ENCODE measurements around the gene LRRC4C. TPM values are rescaled to one million over a fixed set of nuclear protein-coding genes. Genes with fewer than 3 reads are reported as not detected.

The LRRC4C gene
- total and polyA plus RNA-seq, 2 experiments from 2014 or later: 0.35 to 1.1 TPM

DNA sequence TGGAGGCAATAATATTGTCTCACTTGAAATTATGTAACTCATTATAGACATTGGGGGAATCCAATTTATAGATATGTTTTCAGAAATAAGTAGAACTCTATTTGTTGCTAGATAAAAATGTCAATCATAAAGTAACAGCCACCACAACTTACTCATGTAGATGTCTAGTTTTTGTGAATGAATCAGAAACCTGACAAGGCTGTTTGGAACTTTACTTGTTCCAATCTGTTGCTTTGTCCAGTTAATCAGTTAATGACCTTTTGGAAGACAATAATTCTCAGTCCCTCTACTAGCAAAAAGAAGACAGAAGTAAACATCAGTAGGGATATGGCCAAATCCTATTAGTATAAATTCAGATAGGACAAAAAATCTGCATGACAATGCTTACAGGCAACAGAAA, 1143.3 kb downstream of the LRRC4C start:
- H3F3A ChIP-seq (replicated peaks; ENCODE audit: low read depth): no peaks in the 10 kb centered on the region
- no peaks in the 10 kb centered on the region for H3K79me2 ChIP-seq (replicated peaks; ENCODE audit: insufficient read depth)
- no peaks in the 10 kb centered on the region for H3K9me2 ChIP-seq (ENCODE audit: insufficient read depth)
- no peaks in the 10 kb centered on the region for H4K20me1 ChIP-seq (replicated peaks; ENCODE audit: insufficient read depth)
- Mint-ChIP-seq H3K27me3 (ENCODE audit: insufficient read depth, low read depth, poor library complexity) (peaks cover 2% of the 10 kb centered on the region), H3K27ac (no peak overlapping the region), H3K36me3 (ENCODE audit: low read depth) (no peaks in the 10 kb centered on the region), H3K4me3 (no peak overlapping the region), H3K4me1 (no peaks in the 10 kb centered on the region), H3K9me3 (no peaks in the 10 kb centered on the region)
- TF ChIP-seq, protein P1, sequence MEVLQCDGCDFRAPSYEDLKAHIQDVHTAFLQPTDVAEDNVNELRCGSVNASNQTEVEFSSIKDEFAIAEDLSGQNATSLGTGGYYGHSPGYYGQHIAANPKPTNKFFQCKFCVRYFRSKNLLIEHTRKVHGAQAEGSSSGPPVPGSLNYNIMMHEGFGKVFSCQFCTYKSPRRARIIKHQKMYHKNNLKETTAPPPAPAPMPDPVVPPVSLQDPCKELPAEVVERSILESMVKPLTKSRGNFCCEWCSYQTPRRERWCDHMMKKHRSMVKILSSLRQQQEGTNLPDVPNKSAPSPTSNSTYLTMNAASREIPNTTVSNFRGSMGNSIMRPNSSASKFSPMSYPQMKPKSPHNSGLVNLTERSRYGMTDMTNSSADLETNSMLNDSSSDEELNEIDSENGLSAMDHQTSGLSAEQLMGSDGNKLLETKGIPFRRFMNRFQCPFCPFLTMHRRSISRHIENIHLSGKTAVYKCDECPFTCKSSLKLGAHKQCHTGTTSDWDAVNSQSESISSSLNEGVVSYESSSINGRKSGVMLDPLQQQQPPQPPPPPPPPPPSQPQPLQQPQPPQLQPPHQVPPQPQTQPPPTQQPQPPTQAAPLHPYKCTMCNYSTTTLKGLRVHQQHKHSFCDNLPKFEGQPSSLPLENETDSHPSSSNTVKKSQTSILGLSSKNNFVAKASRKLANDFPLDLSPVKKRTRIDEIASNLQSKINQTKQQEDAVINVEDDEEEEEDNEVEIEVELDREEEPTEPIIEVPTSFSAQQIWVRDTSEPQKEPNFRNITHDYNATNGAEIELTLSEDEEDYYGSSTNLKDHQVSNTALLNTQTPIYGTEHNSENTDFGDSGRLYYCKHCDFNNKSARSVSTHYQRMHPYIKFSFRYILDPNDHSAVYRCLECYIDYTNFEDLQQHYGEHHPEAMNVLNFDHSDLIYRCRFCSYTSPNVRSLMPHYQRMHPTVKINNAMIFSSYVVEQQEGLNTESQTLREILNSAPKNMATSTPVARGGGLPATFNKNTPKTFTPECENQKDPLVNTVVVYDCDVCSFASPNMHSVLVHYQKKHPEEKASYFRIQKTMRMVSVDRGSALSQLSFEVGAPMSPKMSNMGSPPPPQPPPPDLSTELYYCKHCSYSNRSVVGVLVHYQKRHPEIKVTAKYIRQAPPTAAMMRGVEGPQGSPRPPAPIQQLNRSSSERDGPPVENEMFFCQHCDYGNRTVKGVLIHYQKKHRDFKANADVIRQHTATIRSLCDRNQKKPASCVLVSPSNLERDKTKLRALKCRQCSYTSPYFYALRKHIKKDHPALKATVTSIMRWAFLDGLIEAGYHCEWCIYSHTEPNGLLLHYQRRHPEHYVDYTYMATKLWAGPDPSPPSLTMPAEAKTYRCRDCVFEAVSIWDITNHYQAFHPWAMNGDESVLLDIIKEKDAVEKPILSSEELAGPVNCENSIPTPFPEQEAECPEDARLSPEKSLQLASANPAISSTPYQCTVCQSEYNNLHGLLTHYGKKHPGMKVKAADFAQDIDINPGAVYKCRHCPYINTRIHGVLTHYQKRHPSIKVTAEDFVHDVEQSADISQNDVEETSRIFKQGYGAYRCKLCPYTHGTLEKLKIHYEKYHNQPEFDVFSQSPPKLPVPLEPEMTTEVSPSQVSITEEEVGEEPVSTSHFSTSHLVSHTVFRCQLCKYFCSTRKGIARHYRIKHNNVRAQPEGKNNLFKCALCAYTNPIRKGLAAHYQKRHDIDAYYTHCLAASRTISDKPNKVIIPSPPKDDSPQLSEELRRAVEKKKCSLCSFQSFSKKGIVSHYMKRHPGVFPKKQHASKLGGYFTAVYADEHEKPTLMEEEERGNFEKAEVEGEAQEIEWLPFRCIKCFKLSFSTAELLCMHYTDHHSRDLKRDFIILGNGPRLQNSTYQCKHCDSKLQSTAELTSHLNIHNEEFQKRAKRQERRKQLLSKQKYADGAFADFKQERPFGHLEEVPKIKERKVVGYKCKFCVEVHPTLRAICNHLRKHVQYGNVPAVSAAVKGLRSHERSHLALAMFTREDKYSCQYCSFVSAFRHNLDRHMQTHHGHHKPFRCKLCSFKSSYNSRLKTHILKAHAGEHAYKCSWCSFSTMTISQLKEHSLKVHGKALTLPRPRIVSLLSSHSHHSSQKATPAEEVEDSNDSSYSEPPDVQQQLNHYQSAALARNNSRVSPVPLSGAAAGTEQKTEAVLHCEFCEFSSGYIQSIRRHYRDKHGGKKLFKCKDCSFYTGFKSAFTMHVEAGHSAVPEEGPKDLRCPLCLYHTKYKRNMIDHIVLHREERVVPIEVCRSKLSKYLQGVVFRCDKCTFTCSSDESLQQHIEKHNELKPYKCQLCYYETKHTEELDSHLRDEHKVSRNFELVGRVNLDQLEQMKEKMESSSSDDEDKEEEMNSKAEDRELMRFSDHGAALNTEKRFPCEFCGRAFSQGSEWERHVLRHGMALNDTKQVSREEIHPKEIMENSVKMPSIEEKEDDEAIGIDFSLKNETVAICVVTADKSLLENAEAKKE (CRISPR knock-in tag; IDR thresholded peaks at IDR 0.05): no peak
- TF ChIP-seq, protein P2, sequence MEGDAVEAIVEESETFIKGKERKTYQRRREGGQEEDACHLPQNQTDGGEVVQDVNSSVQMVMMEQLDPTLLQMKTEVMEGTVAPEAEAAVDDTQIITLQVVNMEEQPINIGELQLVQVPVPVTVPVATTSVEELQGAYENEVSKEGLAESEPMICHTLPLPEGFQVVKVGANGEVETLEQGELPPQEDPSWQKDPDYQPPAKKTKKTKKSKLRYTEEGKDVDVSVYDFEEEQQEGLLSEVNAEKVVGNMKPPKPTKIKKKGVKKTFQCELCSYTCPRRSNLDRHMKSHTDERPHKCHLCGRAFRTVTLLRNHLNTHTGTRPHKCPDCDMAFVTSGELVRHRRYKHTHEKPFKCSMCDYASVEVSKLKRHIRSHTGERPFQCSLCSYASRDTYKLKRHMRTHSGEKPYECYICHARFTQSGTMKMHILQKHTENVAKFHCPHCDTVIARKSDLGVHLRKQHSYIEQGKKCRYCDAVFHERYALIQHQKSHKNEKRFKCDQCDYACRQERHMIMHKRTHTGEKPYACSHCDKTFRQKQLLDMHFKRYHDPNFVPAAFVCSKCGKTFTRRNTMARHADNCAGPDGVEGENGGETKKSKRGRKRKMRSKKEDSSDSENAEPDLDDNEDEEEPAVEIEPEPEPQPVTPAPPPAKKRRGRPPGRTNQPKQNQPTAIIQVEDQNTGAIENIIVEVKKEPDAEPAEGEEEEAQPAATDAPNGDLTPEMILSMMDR (conservative IDR thresholded peaks at IDR 0.05; ENCODE audit: low read depth in 2 of 2): no peak
- TF ChIP-seq STAT1 (IDR thresholded peaks at IDR 0.05; ENCODE audit: unreplicated experiment): no peak
- no peak for TF ChIP-seq POLR2AphosphoS5 (IDR thresholded peaks at IDR 0.05; ENCODE audit: low read depth)
- no peak for TF ChIP-seq CREB1 (CRISPR knock-in tag; IDR thresholded peaks at IDR 0.05; ENCODE audit: low read depth)
- no peaks in the 10 kb centered on the region for H3K4me1 ChIP-seq (ENCODE audit: insufficient read depth)
- no peaks in the 10 kb centered on the region for H3K36me3 ChIP-seq (ENCODE audit: insufficient read depth)
- no peak overlapping the region for H3K4me3 ChIP-seq
- no peak overlapping the region for H3K4me2 ChIP-seq
- ATAC-seq: no peak
- no peak overlapping the region for H3K27ac ChIP-seq (ENCODE audit: low read depth)
- DNase-seq (ENCODE audit: low spot score): no peak
- no peaks in the 10 kb centered on the region for H3K27me3 ChIP-seq (ENCODE audit: insufficient read depth)
- no peak overlapping the region for H2AFZ ChIP-seq

Measured in GM23338 (cell line).